Skeletal muscle tissue (tissue), 4 donors: ENCODE data around the gene ROBO1. TPM values are rescaled to one million over a fixed set of nuclear protein-coding genes. Genes with fewer than 3 reads are reported as not detected.

Source experiments
- H3K27ac ChIP-seq: one replicate; pipeline ENCODE4 v1.7.0; 2013; ENCODE audit warnings: mild to moderate bottlenecking, low read depth, low read length, inconsistent platforms
- H3K27me3 ChIP-seq, 3 donors: one replicate each; pipeline ENCODE4 v1.7.0; 2013; ENCODE audit warnings: low read length in 3 of 3; ENCODE audit not compliant: control insufficient read depth in 3 of 3, insufficient read depth in 3 of 3
- H3K36me3 ChIP-seq, 3 donors: one replicate each; pipeline ENCODE4 v1.7.0; 2013; ENCODE audit warnings: low read length in 3 of 3; ENCODE audit not compliant: control insufficient read depth in 3 of 3, insufficient read depth in 3 of 3
- H3K4me1 ChIP-seq, 3 donors: one replicate each; pipeline ENCODE4 v1.7.0; 2013; ENCODE audit warnings: low read length in 3 of 3, mild to moderate bottlenecking in 3 of 3; ENCODE audit not compliant: control insufficient read depth in 3 of 3, insufficient read depth in 3 of 3
- H3K4me3 ChIP-seq, 3 donors: one replicate each; pipeline ENCODE4 v1.7.0; 2013; ENCODE audit warnings: low read length in 3 of 3
- H3K9ac ChIP-seq, 3 donors: one replicate each; pipeline ENCODE4 v1.7.0; 2013; ENCODE audit warnings: low read length in 3 of 3, mild to moderate bottlenecking in 3 of 3, moderate library complexity in 2 of 3, low read depth in 1 of 3
- H3K9me3 ChIP-seq, 3 donors: one replicate each; pipeline ENCODE4 v1.7.0; 2013; ENCODE audit warnings: low read length in 3 of 3; ENCODE audit not compliant: control insufficient read depth in 3 of 3
- total RNA-seq: library from RNA; depleted of rRNA; stranded (reverse); fragments of >200 nt; gene quantifications from one replicate; pipeline ENCODE4 v1.2.3, GENCODE V29; 2014
- donor health status: Osteomylitis.

The ROBO1 gene
- total RNA-seq, 1 donor from 2014 or later = 20.4 TPM

GRCh38 chr3:78999139-78999538, 768.7 kb downstream of the ROBO1 start:
- no peaks in the 10 kb centered on the region for H3K9me3 ChIP-seq
- no peak overlapping the region for H3K9ac ChIP-seq
- H3K27me3 ChIP-seq = no peaks in the 10 kb centered on the region
- no peaks in the 10 kb centered on the region for H3K4me1 ChIP-seq
- no peak overlapping the region for H3K27ac ChIP-seq
- H3K36me3 ChIP-seq = no peaks in the 10 kb centered on the region
- no peak overlapping the region for H3K4me3 ChIP-seq

DNA sequence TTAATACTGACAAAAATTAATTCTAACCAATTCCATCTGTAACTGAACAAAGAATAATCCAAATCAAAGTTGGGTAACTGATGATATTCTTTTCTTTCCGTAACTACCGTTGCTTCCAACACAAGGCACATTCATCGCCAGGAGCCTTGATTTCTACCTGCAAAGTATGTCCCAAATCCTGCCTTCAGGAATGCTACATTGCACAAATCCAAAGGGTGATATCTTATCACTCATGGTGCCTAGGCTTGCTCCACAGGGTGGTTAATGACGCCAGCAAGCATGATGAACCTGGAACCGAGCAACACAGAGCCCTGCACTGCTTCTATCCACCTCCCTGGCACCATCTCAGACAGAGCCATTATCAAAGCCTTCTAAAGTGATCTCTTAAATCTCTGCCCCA, 772.7 kb downstream of the ROBO1 start:
- no peaks in the 10 kb centered on the region for H3K36me3 ChIP-seq
- H3K27ac ChIP-seq = no peak overlapping the region
- H3K9me3 ChIP-seq = peaks cover 0 to 4% (median 0%) of the 10 kb centered on the region in 3 donors
- H3K9ac ChIP-seq = no peak overlapping the region
- no peak overlapping the region for H3K4me3 ChIP-seq
- no peaks in the 10 kb centered on the region for H3K4me1 ChIP-seq
- no peaks in the 10 kb centered on the region for H3K27me3 ChIP-seq

- Histone ChIP-seq H3K27me3 (no peaks in the 10 kb centered on the region), H3K9me3 (peaks cover 0 to 4% (median 0%) of the 10 kb centered on the region in 3 donors), H3K27ac (no peak overlapping the region), H3K9ac (no peak overlapping the region), H3K4me3 (no peak overlapping the region), H3K4me1 (no peaks in the 10 kb centered on the region), H3K36me3 (no peaks in the 10 kb centered on the region)
Observed at GRCh38 chr3:78994174-78995027, 773.4 kb downstream of the ROBO1 start.

DNA sequence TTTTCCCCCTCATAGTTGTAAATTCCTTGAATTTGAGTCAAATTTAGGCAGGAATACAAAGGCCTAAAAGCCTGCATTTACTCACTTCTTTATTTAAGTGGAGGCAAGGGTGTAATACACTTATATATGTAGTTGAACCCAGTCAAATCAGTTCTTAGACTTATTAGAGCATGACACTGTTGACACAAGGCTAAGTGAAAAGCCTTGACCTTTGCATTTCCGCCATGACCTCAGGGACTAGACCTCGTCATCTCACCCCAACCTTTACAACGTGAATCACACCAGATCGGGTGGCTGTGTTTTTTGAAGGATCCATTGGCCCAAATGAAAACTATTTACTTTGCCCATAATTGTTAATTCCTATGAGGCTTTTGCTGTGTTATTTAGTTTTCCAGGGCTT, 774.4 kb downstream of the ROBO1 start:
- Histone ChIP-seq H3K27me3 (no peaks in the 10 kb centered on the region), H3K36me3 (no peaks in the 10 kb centered on the region), H3K27ac (no peak overlapping the region), H3K4me3 (no peak overlapping the region), H3K9ac (no peak overlapping the region), H3K9me3 (peaks cover 0 to 4% (median 0%) of the 10 kb centered on the region in 3 donors), H3K4me1 (no peaks in the 10 kb centered on the region)

- no peak overlapping the region for H3K4me3 ChIP-seq
- H3K9ac ChIP-seq = no peak overlapping the region
- H3K27me3 ChIP-seq = no peaks in the 10 kb centered on the region
- peaks cover 0 to 4% (median 0%) of the 10 kb centered on the region in 3 donors for H3K9me3 ChIP-seq
- no peak overlapping the region for H3K27ac ChIP-seq
- no peaks in the 10 kb centered on the region for H3K36me3 ChIP-seq
- no peaks in the 10 kb centered on the region for H3K4me1 ChIP-seq
Observed at GRCh38 chr3:78992830-78993229, 775.0 kb downstream of the ROBO1 start.

DNA sequence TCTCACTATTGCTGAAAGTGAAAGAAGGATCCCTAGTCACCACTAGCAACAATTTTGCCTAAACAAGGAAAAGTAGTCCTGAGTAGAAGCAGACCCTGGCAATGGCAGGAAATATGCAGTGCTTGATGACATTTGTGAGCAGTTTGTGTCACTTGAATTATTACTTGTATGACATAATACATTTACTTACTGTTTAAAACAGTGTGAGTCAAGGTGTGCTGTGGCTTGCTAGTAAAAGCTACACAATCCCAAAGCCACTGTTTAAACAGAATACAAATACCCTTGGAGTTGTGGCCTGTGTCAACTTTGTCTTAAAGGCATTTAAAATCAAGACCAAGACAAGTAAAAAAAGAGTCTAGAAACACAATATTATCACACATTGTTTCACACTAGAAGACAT, 775.4 kb downstream of the ROBO1 start:
- Histone ChIP-seq H3K27me3 (no peaks in the 10 kb centered on the region), H3K4me1 (no peaks in the 10 kb centered on the region), H3K9me3 (peaks cover 0 to 4% (median 0%) of the 10 kb centered on the region in 3 donors), H3K36me3 (no peaks in the 10 kb centered on the region), H3K9ac (no peak overlapping the region), H3K27ac (no peak overlapping the region), H3K4me3 (no peak overlapping the region)

- Histone ChIP-seq H3K36me3 (no peaks in the 10 kb centered on the region), H3K4me3 (no peak overlapping the region), H3K4me1 (no peaks in the 10 kb centered on the region), H3K9me3 (peaks cover 0 to 4% (median 0%) of the 10 kb centered on the region in 3 donors), H3K27me3 (no peaks in the 10 kb centered on the region), H3K9ac (no peak overlapping the region), H3K27ac (no peak overlapping the region)
Observed at GRCh38 chr3:78991656-78992055, 776.1 kb downstream of the ROBO1 start.

DNA sequence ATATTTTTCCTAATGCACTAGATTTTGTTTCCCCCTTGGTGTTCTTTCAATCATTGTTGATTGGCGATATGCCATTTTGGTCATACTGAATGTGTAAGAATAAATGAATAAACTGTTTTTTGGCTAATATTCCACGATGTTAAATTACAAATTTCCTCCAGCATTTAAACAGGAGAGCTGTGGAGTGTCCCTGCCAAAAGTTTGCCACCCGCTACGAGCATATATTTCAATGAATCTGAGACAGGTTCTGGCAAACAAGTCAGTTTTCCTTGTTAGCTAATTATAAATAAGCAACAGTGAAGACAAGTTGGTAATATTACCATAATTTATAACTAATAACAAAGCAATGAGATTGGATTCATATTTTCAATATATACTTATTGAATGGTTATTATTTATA, 777.6 kb downstream of the ROBO1 start:
- Histone ChIP-seq H3K36me3 (no peaks in the 10 kb centered on the region), H3K4me1 (no peaks in the 10 kb centered on the region), H3K27me3 (no peaks in the 10 kb centered on the region), H3K9ac (no peak overlapping the region), H3K4me3 (no peak overlapping the region), H3K27ac (no peak overlapping the region), H3K9me3 (peaks cover 0 to 4% (median 0%) of the 10 kb centered on the region in 3 donors)

DNA sequence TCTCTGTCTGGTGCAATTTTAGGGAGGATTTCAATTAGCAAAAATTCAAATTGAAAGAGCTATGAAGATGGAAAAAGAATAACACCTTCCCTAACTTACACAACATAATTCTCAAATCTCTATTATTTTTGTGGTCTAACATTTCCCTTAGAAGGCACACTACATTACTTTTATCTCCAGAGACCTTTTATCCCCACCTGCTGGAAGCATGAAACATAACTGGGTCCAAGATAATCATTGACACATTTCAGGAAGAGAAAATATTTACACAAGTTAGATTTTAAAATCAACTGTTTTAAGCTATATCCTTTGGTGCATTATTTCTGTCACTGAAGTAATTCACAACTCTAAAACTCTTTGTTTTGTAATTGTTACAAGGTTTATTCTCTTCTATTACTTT, 779.5 kb downstream of the ROBO1 start:
- H3K27me3 ChIP-seq = no peaks in the 10 kb centered on the region
- peaks cover 0 to 4% (median 0%) of the 10 kb centered on the region in 3 donors for H3K9me3 ChIP-seq
- H3K36me3 ChIP-seq = no peaks in the 10 kb centered on the region
- no peak overlapping the region for H3K9ac ChIP-seq
- no peaks in the 10 kb centered on the region for H3K4me1 ChIP-seq
- H3K27ac ChIP-seq = no peak overlapping the region
- H3K4me3 ChIP-seq = no peak overlapping the region

GRCh38 chr3:78986416-78987101, 781.2 kb downstream of the ROBO1 start:
- Histone ChIP-seq H3K9ac (no peak overlapping the region), H3K9me3 (peaks cover 0 to 3% (median 0%) of the 10 kb centered on the region in 3 donors), H3K27me3 (no peaks in the 10 kb centered on the region), H3K36me3 (no peaks in the 10 kb centered on the region), H3K27ac (no peak overlapping the region), H3K4me1 (no peaks in the 10 kb centered on the region), H3K4me3 (no peak overlapping the region)
